Vagina (tissue), 2 donors: ENCODE results near the gene BCO1.

Experiments used
- POLR2A ChIP-seq, 2 donors: fragments of 450-650 bp; IDR thresholded peaks; one replicate each; pipeline ENCODE4 v1.6.1; 2017; ENCODE audit warnings: antibody characterized with exemption in 2 of 2, mild to moderate bottlenecking in 2 of 2, moderate library complexity in 2 of 2
- TF ChIP-seq, protein P1 (sequence below), 3 experiments: fragments of 450-650 bp in 2 of 3; fragments of 200-600 bp in 1 of 3; sonication (generic) in 1 of 3; IDR thresholded peaks; one replicate each; pipeline ENCODE4 v1.5.1; 2017 to 2019; ENCODE audit warnings: antibody characterized with exemption in 3 of 3, mild to moderate bottlenecking in 2 of 3, moderate library complexity in 2 of 3

DNA sequence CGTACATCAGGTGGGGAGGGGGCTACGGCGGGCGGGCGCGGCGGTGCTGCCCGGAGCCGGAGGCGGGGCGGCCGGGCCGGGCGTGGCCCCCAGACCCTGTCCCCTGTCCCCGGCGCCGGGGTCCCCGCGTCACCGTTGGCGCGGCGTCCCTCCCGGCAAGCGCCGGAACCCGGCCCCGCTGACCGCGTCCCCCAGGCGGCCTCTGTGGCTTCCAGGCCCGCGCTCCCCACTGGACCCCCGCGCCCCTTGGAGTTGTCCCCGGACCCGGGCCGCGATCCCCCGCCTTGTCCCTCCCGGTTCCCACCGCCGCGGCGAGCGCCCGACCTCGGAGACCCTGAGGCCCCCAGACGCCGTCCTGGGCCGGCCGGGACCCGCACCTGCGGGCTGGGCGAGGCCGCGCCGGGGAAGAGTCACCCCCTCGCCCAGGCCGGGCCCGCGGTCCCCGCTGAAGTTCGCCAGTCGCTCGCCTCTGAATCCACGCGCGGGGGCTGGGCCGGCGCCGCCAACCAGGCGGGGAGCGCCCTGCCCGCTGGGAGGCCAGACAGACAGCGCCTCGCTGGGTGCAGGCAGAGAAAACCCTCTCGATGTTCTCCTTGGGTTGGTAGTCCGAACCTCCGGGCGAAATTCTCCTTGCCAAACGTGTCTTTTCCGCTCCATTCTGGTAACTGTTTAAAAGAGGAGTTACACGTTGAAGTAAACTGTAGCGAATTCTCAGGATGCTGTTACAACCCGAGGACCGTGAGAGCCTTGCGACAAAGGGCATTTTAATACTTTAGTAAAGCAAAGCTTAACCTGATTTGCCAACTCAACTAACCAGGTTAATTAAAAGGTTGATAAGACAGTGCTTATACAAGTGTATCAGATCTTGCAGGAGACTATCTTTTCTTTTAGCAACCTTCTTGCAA lies 77.0 kb downstream of the BCO1 start:
- TF ChIP-seq, protein P1, sequence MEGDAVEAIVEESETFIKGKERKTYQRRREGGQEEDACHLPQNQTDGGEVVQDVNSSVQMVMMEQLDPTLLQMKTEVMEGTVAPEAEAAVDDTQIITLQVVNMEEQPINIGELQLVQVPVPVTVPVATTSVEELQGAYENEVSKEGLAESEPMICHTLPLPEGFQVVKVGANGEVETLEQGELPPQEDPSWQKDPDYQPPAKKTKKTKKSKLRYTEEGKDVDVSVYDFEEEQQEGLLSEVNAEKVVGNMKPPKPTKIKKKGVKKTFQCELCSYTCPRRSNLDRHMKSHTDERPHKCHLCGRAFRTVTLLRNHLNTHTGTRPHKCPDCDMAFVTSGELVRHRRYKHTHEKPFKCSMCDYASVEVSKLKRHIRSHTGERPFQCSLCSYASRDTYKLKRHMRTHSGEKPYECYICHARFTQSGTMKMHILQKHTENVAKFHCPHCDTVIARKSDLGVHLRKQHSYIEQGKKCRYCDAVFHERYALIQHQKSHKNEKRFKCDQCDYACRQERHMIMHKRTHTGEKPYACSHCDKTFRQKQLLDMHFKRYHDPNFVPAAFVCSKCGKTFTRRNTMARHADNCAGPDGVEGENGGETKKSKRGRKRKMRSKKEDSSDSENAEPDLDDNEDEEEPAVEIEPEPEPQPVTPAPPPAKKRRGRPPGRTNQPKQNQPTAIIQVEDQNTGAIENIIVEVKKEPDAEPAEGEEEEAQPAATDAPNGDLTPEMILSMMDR (IDR thresholded peaks at IDR 0.05) = no peak
- TF ChIP-seq POLR2A (IDR thresholded peaks at IDR 0.05) = no peak
